SK-N-SH treated with all-trans-retinoic acid at 6 μM for 48 hours (cell line): ENCODE measurements around the gene ANTXRL.
"Not testable (repeated sequence)": the region's sequence is repeated elsewhere in the genome, so short reads cannot be mapped to it uniquely, and the experiment has no call there.

Experiments
- ATAC-seq: fragments of 200-7000 bp; cut with Tn5 transposase; 3 replicates; pipeline ENCODE4 v1.9.1; 2020; ENCODE audit warnings: mild to moderate bottlenecking, moderate library complexity
- ARNTL ChIP-seq: fragments of 450-650 bp; formaldehyde crosslinking; IDR thresholded peaks from 2 replicates; pipeline ENCODE4 v1.5.0; 2020; ENCODE audit warnings: low read depth, mild to moderate bottlenecking, moderate library complexity, borderline replicate concordance
- BACH2 ChIP-seq: fragments of 250-450 bp; sonication (Bioruptor Pico); IDR thresholded peaks from 2 replicates; pipeline ENCODE4 v1.9.0; 2021; ENCODE audit warnings: mild to moderate bottlenecking, borderline replicate concordance
- CREB5 ChIP-seq: fragments of 250-450 bp; sonication (Bioruptor Pico); IDR thresholded peaks from 2 replicates; pipeline ENCODE4 v1.5.1; 2020; ENCODE audit warnings: low read depth, mild to moderate bottlenecking, moderate library complexity
- CSDC2 ChIP-seq: fragments of 250-450 bp; sonication (Bioruptor Pico); IDR thresholded peaks from 2 replicates; pipeline ENCODE4 v1.5.0; 2020; ENCODE audit warnings: mild to moderate bottlenecking, moderate library complexity
- CSRNP3 ChIP-seq: fragments of 250-450 bp; sonication (Bioruptor Pico); IDR thresholded peaks from 2 replicates; pipeline ENCODE4 v1.5.1; 2021; ENCODE audit warnings: mild to moderate bottlenecking, moderate library complexity
- ESRRG ChIP-seq: fragments of 250-450 bp; sonication (Bioruptor Pico); IDR thresholded peaks from 2 replicates; pipeline ENCODE4 v1.6.1; 2021; ENCODE audit warnings: mild to moderate bottlenecking
- GLIS3 ChIP-seq: fragments of 250-450 bp; sonication (Bioruptor Pico); IDR thresholded peaks from 2 replicates; pipeline ENCODE4 v1.5.0; 2020; ENCODE audit warnings: mild to moderate bottlenecking, moderate library complexity
- ISL1 ChIP-seq: fragments of 250-450 bp; sonication (Bioruptor Pico); IDR thresholded peaks from 2 replicates; pipeline ENCODE4 v2.1.2; 2022; ENCODE audit warnings: mild to moderate bottlenecking, moderate library complexity
- OSR1 ChIP-seq: fragments of 250-450 bp; sonication (Bioruptor Pico); IDR thresholded peaks from 2 replicates; pipeline ENCODE4 v1.8.0; 2022; ENCODE audit warnings: moderate library complexity, mild to moderate bottlenecking, inconsistent platforms
- PATZ1 ChIP-seq: fragments of 250-450 bp; sonication (Bioruptor Pico); IDR thresholded peaks from 2 replicates; pipeline ENCODE4 v1.8.0; 2020; ENCODE audit warnings: mild to moderate bottlenecking, moderate library complexity, borderline replicate concordance
- PPARA ChIP-seq: fragments of 250-450 bp; sonication (Bioruptor Pico); IDR thresholded peaks from 2 replicates; pipeline ENCODE4 v1.5.0; 2020; ENCODE audit warnings: mild to moderate bottlenecking, borderline replicate concordance
- RARB ChIP-seq: fragments of 250-450 bp; sonication (Bioruptor Pico); IDR thresholded peaks from 2 replicates; pipeline ENCODE4 v1.8.0; 2021; ENCODE audit warnings: mild to moderate bottlenecking, moderate library complexity
- SNAI2 ChIP-seq: fragments of 250-450 bp; sonication (Bioruptor Pico); IDR thresholded peaks from 2 replicates; pipeline ENCODE4 v1.5.0; 2020; ENCODE audit warnings: mild to moderate bottlenecking, moderate library complexity
- TOX ChIP-seq: fragments of 250-450 bp; sonication (Bioruptor Pico); IDR thresholded peaks from 2 replicates; pipeline ENCODE4 v1.8.0; 2021; ENCODE audit warnings: mild to moderate bottlenecking, moderate library complexity, borderline replicate concordance
- TSHZ2 ChIP-seq: fragments of 250-450 bp; sonication (Bioruptor Pico); IDR thresholded peaks from 2 replicates; pipeline ENCODE4 v1.5.0; 2020; ENCODE audit warnings: mild to moderate bottlenecking, moderate library complexity
- ZC3H10 ChIP-seq: fragments of 250-450 bp; sonication (Bioruptor Pico); IDR thresholded peaks from 2 replicates; pipeline ENCODE4 v1.5.1; 2021; ENCODE audit warnings: mild to moderate bottlenecking, moderate library complexity
- ZFP30 ChIP-seq: fragments of 450-650 bp; formaldehyde crosslinking; IDR thresholded peaks from 2 replicates; pipeline ENCODE4 v1.5.0; 2022; ENCODE audit warnings: mild to moderate bottlenecking, moderate library complexity
- ZNF565 ChIP-seq: fragments of 450-650 bp; formaldehyde crosslinking; conservative IDR thresholded peaks from 2 replicates; pipeline ENCODE4 v1.5.0; 2020; ENCODE audit warnings: low read depth, mild to moderate bottlenecking, moderate library complexity
- ZNF70 ChIP-seq: fragments of 450-650 bp; formaldehyde crosslinking; IDR thresholded peaks from 2 replicates; pipeline ENCODE4 v1.5.0; 2020; ENCODE audit warnings: mild to moderate bottlenecking, moderate library complexity
- ZNF8 ChIP-seq: fragments of 450-650 bp; formaldehyde crosslinking; IDR thresholded peaks from 2 replicates; pipeline ENCODE4 v1.5.0; 2020; ENCODE audit warnings: mild to moderate bottlenecking, moderate library complexity
- TF ChIP-seq, protein P1 (sequence below): fragments of 250-450 bp; sonication (Bioruptor Pico); IDR thresholded peaks from 2 replicates; pipeline ENCODE4 v1.8.0; 2021; ENCODE audit warnings: low read depth, mild to moderate bottlenecking, moderate library complexity, borderline replicate concordance

Gene ANTXRL

DNA sequence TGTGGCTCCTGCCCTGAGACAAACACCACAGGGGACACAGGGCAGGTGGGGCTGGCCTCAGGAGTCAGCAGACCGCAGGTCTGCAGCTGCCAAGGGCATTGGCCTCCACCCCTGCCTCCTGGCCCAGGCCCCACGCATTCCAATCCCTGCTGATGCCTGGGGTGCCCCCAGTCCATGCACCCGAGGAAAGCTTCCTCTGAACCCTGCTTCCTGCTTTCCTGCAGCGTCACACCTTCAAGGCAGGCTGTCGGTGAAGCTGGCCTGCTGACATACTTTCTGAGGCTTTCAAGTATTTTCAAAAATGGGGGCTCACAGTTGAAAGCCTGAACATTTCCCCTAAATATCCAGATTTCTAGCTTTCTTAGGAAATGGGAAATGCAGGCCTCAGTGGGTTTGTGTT lies 22.5 kb upstream of the ANTXRL start:
- TF ChIP-seq OSR1 = no peak
- TF ChIP-seq ZC3H10 (CRISPR knock-in tag) = no peak
- TF ChIP-seq ISL1 (CRISPR knock-in tag) = no peak
- no peak for TF ChIP-seq PATZ1 (CRISPR knock-in tag)
- TF ChIP-seq SNAI2 (CRISPR knock-in tag) = no peak
- TF ChIP-seq ZNF565 (CRISPR knock-in tag) = no peak
- TF ChIP-seq ARNTL (CRISPR knock-in tag) = no peak
- TF ChIP-seq ZNF8 (CRISPR knock-in tag) = no peak
- TF ChIP-seq ESRRG = no peak
- no peak for TF ChIP-seq TSHZ2
- no peak for ATAC-seq

DNA sequence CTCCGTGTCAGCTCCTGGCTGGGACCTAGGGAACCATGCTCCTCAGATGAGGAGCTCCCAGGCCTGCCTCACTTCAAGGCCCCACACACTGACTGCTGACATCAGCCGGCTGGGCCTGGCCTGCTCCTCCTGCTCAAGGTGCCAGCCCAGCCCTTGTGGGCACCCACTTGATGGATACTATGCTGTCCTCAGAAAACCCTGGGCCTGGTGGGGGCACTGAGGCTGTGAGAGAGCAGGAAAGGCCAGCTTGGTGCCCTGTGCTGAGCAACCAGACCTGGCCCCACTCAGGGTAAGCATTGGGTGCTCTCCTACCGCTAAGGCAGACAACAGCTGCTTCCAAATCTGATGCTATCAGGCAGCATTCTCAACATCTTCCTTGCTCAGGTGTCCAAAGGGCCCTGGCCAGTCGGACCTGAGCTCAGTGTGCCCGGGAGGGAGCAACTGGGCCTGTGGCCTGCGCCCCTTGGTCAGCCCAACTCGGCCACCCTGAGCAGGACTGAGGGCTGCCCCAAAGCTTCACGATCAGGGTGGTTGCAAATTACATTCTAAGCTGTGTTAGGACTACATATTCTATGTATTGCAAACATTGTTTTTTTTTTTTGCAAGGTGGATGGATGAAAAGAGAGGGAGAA lies 21.9 kb upstream of the ANTXRL start:
- TF ChIP-seq CSDC2 (CRISPR knock-in tag) = no peak
- no peak for TF ChIP-seq BACH2 (CRISPR knock-in tag)
- TF ChIP-seq PATZ1 (CRISPR knock-in tag) = no peak
- no peak for TF ChIP-seq ZNF8 (CRISPR knock-in tag)
- no peak for TF ChIP-seq TSHZ2
- no peak for TF ChIP-seq CREB5 (CRISPR knock-in tag)
- TF ChIP-seq ARNTL (CRISPR knock-in tag) = no peak
- TF ChIP-seq OSR1 = no peak
- no peak for TF ChIP-seq ISL1 (CRISPR knock-in tag)
- TF ChIP-seq CSRNP3 (CRISPR knock-in tag) = no peak
- TF ChIP-seq TOX (CRISPR knock-in tag) = no peak
- TF ChIP-seq GLIS3 (CRISPR knock-in tag) = no peak
- TF ChIP-seq SNAI2 (CRISPR knock-in tag) = no peak
- no peak for TF ChIP-seq PPARA
- no peak for TF ChIP-seq RARB (CRISPR knock-in tag)
- TF ChIP-seq, protein P1, sequence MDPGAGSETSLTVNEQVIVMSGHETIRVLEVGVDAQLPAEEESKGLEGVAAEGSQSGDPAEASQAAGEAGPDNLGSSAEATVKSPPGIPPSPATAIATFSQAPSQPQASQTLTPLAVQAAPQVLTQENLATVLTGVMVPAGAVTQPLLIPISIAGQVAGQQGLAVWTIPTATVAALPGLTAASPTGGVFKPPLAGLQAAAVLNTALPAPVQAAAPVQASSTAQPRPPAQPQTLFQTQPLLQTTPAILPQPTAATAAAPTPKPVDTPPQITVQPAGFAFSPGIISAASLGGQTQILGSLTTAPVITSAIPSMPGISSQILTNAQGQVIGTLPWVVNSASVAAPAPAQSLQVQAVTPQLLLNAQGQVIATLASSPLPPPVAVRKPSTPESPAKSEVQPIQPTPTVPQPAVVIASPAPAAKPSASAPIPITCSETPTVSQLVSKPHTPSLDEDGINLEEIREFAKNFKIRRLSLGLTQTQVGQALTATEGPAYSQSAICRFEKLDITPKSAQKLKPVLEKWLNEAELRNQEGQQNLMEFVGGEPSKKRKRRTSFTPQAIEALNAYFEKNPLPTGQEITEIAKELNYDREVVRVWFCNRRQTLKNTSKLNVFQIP (CRISPR knock-in tag) = no peak
- no peak for TF ChIP-seq ZFP30 (CRISPR knock-in tag)
- TF ChIP-seq ZNF565 (CRISPR knock-in tag) = no peak
- TF ChIP-seq ZNF70 = no peak
- no peak for TF ChIP-seq ESRRG
- no peak; the same call in 2 of the 3 replicates for ATAC-seq

DNA sequence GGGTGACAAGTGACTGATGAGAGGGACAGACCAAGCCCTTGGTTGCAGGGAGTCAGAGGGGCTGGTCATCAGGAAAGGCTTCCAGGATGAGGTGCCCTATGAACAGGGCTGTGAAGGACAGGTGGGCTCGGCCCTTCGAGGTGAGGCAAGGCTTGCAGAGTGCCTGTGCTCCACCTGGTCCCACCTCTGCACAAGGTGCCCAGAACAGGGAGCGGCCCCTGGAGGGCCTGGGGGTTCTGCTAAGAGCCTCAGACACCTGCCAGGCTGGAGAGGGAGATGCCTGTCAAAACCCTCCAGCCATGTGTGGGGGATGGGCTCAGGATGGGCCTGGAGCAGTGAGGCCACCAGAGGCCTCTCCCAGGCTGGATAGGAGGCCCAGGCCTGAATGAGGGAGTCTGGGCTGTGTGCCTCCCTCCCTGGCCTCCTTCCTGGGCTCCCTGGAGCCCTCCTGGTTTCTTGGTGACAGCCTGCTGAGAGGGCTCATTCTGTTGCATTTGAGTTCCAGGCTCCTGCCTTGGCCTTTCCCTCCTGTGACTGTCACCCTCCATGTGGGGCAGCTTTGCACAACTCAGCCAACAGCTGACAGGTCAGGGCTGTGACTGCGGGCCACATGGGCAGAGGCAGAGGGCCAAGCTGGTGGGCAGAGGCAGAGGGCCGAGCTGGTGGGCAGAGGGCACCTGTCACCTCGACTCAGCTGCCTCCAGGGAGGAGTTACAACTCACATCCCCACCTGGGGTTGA lies 21.1 kb upstream of the ANTXRL start:
- ATAC-seq = not testable (repeated sequence)
